ENCODE results near the gene ZNRF3.

The ZNRF3 gene

GRCh38 chr22:28915969-28916368 is 32.6 kb downstream of the ZNRF3 start:
- Histone ChIP-seq H3K4me1 (ENCODE audit: control insufficient read depth in 5 of 5, insufficient read depth in 5 of 5, low read length in 5 of 5) (peaks cover 0 to 35% (median 26%) of the 10 kb centered on the region in 5 donors), H3K27ac (ENCODE audit: low read depth, low read length) (no peak overlapping the region), H3K36me3 (ENCODE audit: control insufficient read depth in 5 of 5, insufficient read depth in 5 of 5, low read length in 5 of 5) (no peaks in the 10 kb centered on the region), H3K9me3 (ENCODE audit: control insufficient read depth in 5 of 5, low read length in 5 of 5) (no peaks in the 10 kb centered on the region), H3K27me3 (ENCODE audit: control insufficient read depth in 5 of 5, insufficient read depth in 4 of 5, low read length in 5 of 5) (no peaks in the 10 kb centered on the region), H3K9ac (ENCODE audit: low read length in 5 of 5) (no peak overlapping the region), H3K4me3 (ENCODE audit: low read depth in 1 of 5, low read length in 5 of 5) (no peak overlapping the region)

- Histone ChIP-seq H3K27me3 (ENCODE audit: control insufficient read depth in 5 of 5, insufficient read depth in 4 of 5, low read length in 5 of 5) (no peaks in the 10 kb centered on the region), H3K9me3 (ENCODE audit: control insufficient read depth in 5 of 5, low read length in 5 of 5) (no peaks in the 10 kb centered on the region), H3K27ac (ENCODE audit: low read depth, low read length) (no peak overlapping the region), H3K36me3 (ENCODE audit: control insufficient read depth in 5 of 5, insufficient read depth in 5 of 5, low read length in 5 of 5) (no peaks in the 10 kb centered on the region), H3K4me3 (ENCODE audit: low read depth in 1 of 5, low read length in 5 of 5) (no peak overlapping the region), H3K9ac (ENCODE audit: low read length in 5 of 5) (no peak overlapping the region), H3K4me1 (ENCODE audit: control insufficient read depth in 5 of 5, insufficient read depth in 5 of 5, low read length in 5 of 5) (peaks cover 0 to 18% (median 15%) of the 10 kb centered on the region in 5 donors)
Measured at GRCh38 chr22:28917747-28918549, 34.6 kb downstream of the ZNRF3 start.

- Histone ChIP-seq H3K9me3 (ENCODE audit: control insufficient read depth in 5 of 5, low read length in 5 of 5) (no peaks in the 10 kb centered on the region), H3K36me3 (ENCODE audit: control insufficient read depth in 5 of 5, insufficient read depth in 5 of 5, low read length in 5 of 5) (no peaks in the 10 kb centered on the region), H3K9ac (ENCODE audit: low read length in 5 of 5) (no peak overlapping the region), H3K27ac (ENCODE audit: low read depth, low read length) (no peak overlapping the region), H3K27me3 (ENCODE audit: control insufficient read depth in 5 of 5, insufficient read depth in 4 of 5, low read length in 5 of 5) (no peaks in the 10 kb centered on the region), H3K4me1 (ENCODE audit: control insufficient read depth in 5 of 5, insufficient read depth in 5 of 5, low read length in 5 of 5) (peaks cover 0 to 17% (median 15%) of the 10 kb centered on the region in 5 donors), H3K4me3 (ENCODE audit: low read depth in 1 of 5, low read length in 5 of 5) (no peak overlapping the region)
Measured at GRCh38 chr22:28918550-28919271, 35.3 kb downstream of the ZNRF3 start.

GRCh38 chr22:28920757-28921584 is 37.6 kb downstream of the ZNRF3 start:
- no peaks in the 10 kb centered on the region for H3K27me3 ChIP-seq (ENCODE audit: control insufficient read depth in 5 of 5, insufficient read depth in 4 of 5, low read length in 5 of 5)
- H3K9me3 ChIP-seq (ENCODE audit: control insufficient read depth in 5 of 5, low read length in 5 of 5), result no peaks in the 10 kb centered on the region
- peaks cover 0 to 17% (median 15%) of the 10 kb centered on the region in 5 donors for H3K4me1 ChIP-seq (ENCODE audit: control insufficient read depth in 5 of 5, insufficient read depth in 5 of 5, low read length in 5 of 5)
- no peaks in the 10 kb centered on the region for H3K36me3 ChIP-seq (ENCODE audit: control insufficient read depth in 5 of 5, insufficient read depth in 5 of 5, low read length in 5 of 5)
- no peak overlapping the region for H3K27ac ChIP-seq (ENCODE audit: low read depth, low read length)
- H3K4me3 ChIP-seq (ENCODE audit: low read depth in 1 of 5, low read length in 5 of 5), result no peak overlapping the region
- no peak overlapping the region for H3K9ac ChIP-seq (ENCODE audit: low read length in 5 of 5)

GRCh38 chr22:28921585-28921879 is 38.2 kb downstream of the ZNRF3 start:
- H3K4me3 ChIP-seq (ENCODE audit: low read depth in 1 of 5, low read length in 5 of 5), result no peak overlapping the region
- no peaks in the 10 kb centered on the region for H3K27me3 ChIP-seq (ENCODE audit: control insufficient read depth in 5 of 5, insufficient read depth in 4 of 5, low read length in 5 of 5)
- no peak overlapping the region for H3K27ac ChIP-seq (ENCODE audit: low read depth, low read length)
- peaks cover 0 to 17% (median 15%) of the 10 kb centered on the region in 5 donors for H3K4me1 ChIP-seq (ENCODE audit: control insufficient read depth in 5 of 5, insufficient read depth in 5 of 5, low read length in 5 of 5)
- H3K9ac ChIP-seq (ENCODE audit: low read length in 5 of 5), result no peak overlapping the region
- H3K36me3 ChIP-seq (ENCODE audit: control insufficient read depth in 5 of 5, insufficient read depth in 5 of 5, low read length in 5 of 5), result no peaks in the 10 kb centered on the region
- H3K9me3 ChIP-seq (ENCODE audit: control insufficient read depth in 5 of 5, low read length in 5 of 5), result no peaks in the 10 kb centered on the region

GRCh38 chr22:28922540-28923244 is 39.3 kb downstream of the ZNRF3 start:
- peaks cover 0 to 15% (median 13%) of the 10 kb centered on the region in 5 donors for H3K4me1 ChIP-seq (ENCODE audit: control insufficient read depth in 5 of 5, insufficient read depth in 5 of 5, low read length in 5 of 5)
- no peak overlapping the region for H3K27ac ChIP-seq (ENCODE audit: low read depth, low read length)
- no peaks in the 10 kb centered on the region for H3K9me3 ChIP-seq (ENCODE audit: control insufficient read depth in 5 of 5, low read length in 5 of 5)
- no peaks in the 10 kb centered on the region for H3K27me3 ChIP-seq (ENCODE audit: control insufficient read depth in 5 of 5, insufficient read depth in 4 of 5, low read length in 5 of 5)
- H3K4me3 ChIP-seq (ENCODE audit: low read depth in 1 of 5, low read length in 5 of 5), result no peak overlapping the region
- no peak overlapping the region for H3K9ac ChIP-seq (ENCODE audit: low read length in 5 of 5)
- no peaks in the 10 kb centered on the region for H3K36me3 ChIP-seq (ENCODE audit: control insufficient read depth in 5 of 5, insufficient read depth in 5 of 5, low read length in 5 of 5)

- Histone ChIP-seq H3K9ac (ENCODE audit: low read length in 5 of 5) (no peak overlapping the region), H3K4me3 (ENCODE audit: low read depth in 1 of 5, low read length in 5 of 5) (no peak overlapping the region), H3K36me3 (ENCODE audit: control insufficient read depth in 5 of 5, insufficient read depth in 5 of 5, low read length in 5 of 5) (no peaks in the 10 kb centered on the region), H3K27me3 (ENCODE audit: control insufficient read depth in 5 of 5, insufficient read depth in 4 of 5, low read length in 5 of 5) (no peaks in the 10 kb centered on the region), H3K27ac (ENCODE audit: low read depth, low read length) (no peak overlapping the region), H3K4me1 (ENCODE audit: control insufficient read depth in 5 of 5, insufficient read depth in 5 of 5, low read length in 5 of 5) (peaks cover 0 to 1% (median 0%) of the 10 kb centered on the region in 5 donors), H3K9me3 (ENCODE audit: control insufficient read depth in 5 of 5, low read length in 5 of 5) (no peaks in the 10 kb centered on the region)
Measured at GRCh38 chr22:28923826-28924732, 40.7 kb downstream of the ZNRF3 start.

GRCh38 chr22:28925916-28926315 is 42.5 kb downstream of the ZNRF3 start:
- Histone ChIP-seq H3K9me3 (ENCODE audit: control insufficient read depth in 5 of 5, low read length in 5 of 5) (no peaks in the 10 kb centered on the region), H3K4me1 (ENCODE audit: control insufficient read depth in 5 of 5, insufficient read depth in 5 of 5, low read length in 5 of 5) (peaks cover 0 to 4% (median 0%) of the 10 kb centered on the region in 5 donors), H3K27ac (ENCODE audit: low read depth, low read length) (no peak overlapping the region), H3K4me3 (ENCODE audit: low read depth in 1 of 5, low read length in 5 of 5) (no peak overlapping the region), H3K36me3 (ENCODE audit: control insufficient read depth in 5 of 5, insufficient read depth in 5 of 5, low read length in 5 of 5) (no peaks in the 10 kb centered on the region), H3K27me3 (ENCODE audit: control insufficient read depth in 5 of 5, insufficient read depth in 4 of 5, low read length in 5 of 5) (no peaks in the 10 kb centered on the region), H3K9ac (ENCODE audit: low read length in 5 of 5) (no peak overlapping the region)

GRCh38 chr22:28927630-28928029 is 44.3 kb downstream of the ZNRF3 start:
- no peaks in the 10 kb centered on the region for H3K27me3 ChIP-seq (ENCODE audit: control insufficient read depth in 5 of 5, insufficient read depth in 4 of 5, low read length in 5 of 5)
- H3K4me1 ChIP-seq (ENCODE audit: control insufficient read depth in 5 of 5, insufficient read depth in 5 of 5, low read length in 5 of 5), result peaks cover 0 to 4% (median 0%) of the 10 kb centered on the region in 5 donors

More at GRCh38 chr22:28927630-28928029, 44.3 kb downstream of the ZNRF3 start:
- Histone ChIP-seq H3K36me3 (ENCODE audit: control insufficient read depth in 5 of 5, insufficient read depth in 5 of 5, low read length in 5 of 5) (no peaks in the 10 kb centered on the region), H3K27ac (ENCODE audit: low read depth, low read length) (no peak overlapping the region), H3K9ac (ENCODE audit: low read length in 5 of 5) (no peak overlapping the region), H3K4me3 (ENCODE audit: low read depth in 1 of 5, low read length in 5 of 5) (no peak overlapping the region), H3K9me3 (ENCODE audit: control insufficient read depth in 5 of 5, low read length in 5 of 5) (no peaks in the 10 kb centered on the region)
